HG03354 (cell line): ENCODE results near the gene DRAP1.

ENCODE experiments used
- ATAC-seq: cut with Tn5 transposase; IDR thresholded peaks from one replicate; pipeline ENCODE4 v1.9.1; 2021; ENCODE audit warnings: mild to moderate bottlenecking; ENCODE audit not compliant: unreplicated experiment, poor library complexity, severe bottlenecking

DRAP1 gene

DNA sequence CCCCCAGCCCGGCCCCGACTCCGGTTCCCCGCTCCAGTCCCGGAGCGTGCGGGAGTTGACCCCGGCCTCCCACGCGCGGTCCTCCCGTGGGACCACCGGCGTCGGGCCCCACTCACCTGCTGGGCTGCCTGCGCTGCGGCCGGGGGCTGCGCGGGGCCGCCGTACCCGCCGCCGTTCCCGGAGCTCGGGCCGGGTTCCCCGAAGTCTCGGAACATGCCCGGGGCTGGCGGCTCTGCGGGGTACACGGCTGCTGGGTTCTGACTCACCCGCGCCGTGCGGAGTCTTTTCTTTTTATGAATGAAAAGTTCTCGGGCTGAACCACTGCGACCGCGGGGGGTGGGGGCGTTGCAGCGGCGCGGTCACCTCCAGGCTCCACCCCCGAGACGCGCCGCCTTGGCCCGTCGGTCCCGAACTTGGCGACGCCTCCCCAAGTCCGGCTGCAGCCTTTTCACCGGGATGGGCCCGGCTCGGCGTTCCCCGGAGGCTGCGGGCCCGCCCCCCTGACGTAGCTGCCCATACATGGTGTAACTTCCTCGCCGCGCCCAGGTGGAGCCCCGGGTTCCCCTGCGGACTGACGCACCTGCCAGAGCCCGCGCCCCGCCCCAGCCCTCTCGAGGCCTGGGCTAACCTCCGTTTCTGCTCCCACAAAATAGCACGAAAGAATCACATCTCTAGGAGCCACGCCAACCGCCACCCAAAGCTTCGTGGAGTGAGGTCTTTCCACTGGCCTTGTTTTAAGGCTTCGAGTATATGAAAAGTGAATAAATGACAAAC lies 18.9 kb upstream of the DRAP1 start, which contains the start of gene FOSL1:
Gene FOSL1, minus strand, starts transcription at position 264 of the 774 bp plus-strand sequence. Its CDS starts 49 bp downstream, at position 215.
- peak; percentile 78 for ATAC-seq

DNA sequence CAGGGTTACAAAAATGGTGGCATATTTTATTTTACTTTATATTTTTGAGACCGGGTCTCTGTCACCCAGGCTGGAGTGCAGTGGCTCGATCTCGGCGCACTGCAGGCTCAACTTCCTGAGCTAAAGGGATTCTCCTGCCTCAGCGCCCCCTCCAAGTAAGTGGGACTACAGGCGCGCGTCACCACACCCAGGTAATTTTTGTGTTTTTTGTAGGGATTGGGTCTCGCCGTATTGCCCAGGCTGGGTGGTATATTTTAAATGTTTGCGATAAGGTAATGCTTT lies 18.4 kb upstream of the DRAP1 start:
- no peak for ATAC-seq

DNA sequence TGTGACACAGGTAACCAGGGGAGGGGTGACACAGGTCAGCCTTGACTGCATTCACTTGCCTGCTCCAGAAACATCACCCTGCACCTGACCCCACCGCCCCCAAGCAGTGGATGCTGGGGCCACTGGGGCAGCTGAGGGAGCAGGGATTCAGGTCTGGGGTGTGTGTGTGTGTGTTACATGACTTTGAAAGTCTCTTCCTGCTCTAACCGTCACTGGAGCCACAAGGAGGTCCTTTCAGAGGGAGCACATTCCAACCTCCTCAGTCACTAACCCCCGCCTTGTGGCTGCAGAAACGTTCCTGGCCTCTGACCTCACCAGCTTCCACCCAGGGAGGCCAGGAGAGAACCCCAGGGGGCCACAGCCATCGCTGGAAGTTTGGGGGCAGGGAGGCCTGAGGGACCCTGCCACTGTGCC lies 16.2 kb upstream of the DRAP1 start:
- ATAC-seq: no peak

DNA sequence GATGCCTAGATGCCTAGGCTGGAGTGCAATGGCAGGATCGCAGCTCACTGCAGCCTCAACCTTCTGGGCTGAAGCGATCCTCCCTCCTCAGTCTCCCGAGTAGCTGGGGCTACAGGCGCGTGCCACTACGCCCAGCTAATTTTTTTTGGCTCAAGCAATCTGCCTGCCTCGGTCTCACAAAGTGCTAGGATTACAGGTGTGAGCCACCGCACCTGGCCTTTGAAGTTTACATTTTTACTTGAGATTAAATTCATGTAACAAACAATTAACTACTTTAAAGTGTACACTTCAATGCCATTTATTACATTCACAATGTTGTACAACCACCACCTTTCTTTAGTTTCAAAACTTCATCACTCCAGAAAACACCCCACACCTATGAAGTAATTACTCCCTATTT lies 15.5 kb upstream of the DRAP1 start:
- ATAC-seq: no peak

DNA sequence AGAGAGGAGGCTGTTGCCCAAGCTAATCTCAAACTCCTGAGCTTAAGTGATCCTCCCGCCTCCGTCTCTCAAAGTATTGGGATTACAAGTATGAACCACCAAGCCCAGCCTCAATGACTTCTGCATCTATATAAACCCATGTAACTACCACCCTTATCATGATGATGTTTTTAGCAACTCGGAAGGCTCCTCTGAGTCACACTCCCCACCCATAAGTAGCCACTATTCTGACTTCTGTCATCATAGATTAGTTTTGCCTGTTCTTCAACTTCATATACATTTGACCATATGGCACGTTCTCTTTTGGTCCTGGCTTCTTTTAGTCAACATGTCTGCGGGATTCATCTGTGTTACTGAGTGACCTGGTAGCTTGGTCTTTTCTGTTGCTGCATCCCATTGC lies 12.6 kb upstream of the DRAP1 start:
- no peak for ATAC-seq

DNA sequence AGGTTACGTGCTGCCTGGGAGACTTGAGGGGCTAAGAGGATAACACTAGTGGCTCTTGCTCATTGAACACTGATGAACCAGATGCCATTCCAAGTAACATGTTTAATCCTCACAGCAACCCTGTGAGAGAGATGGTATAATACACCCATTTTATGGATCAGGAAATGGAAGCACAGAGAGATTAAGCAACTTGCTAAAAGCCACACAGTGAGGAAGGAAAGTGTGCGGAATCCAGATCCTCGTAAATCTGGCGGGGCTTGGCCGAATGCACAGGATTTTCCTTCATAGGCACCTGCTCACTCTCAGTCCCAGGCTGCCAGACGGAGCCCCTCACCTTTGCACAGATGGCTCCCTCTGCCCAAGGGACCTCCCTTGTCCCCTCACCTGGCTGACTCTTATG lies 11.3 kb upstream of the DRAP1 start:
- no peak for ATAC-seq

DNA sequence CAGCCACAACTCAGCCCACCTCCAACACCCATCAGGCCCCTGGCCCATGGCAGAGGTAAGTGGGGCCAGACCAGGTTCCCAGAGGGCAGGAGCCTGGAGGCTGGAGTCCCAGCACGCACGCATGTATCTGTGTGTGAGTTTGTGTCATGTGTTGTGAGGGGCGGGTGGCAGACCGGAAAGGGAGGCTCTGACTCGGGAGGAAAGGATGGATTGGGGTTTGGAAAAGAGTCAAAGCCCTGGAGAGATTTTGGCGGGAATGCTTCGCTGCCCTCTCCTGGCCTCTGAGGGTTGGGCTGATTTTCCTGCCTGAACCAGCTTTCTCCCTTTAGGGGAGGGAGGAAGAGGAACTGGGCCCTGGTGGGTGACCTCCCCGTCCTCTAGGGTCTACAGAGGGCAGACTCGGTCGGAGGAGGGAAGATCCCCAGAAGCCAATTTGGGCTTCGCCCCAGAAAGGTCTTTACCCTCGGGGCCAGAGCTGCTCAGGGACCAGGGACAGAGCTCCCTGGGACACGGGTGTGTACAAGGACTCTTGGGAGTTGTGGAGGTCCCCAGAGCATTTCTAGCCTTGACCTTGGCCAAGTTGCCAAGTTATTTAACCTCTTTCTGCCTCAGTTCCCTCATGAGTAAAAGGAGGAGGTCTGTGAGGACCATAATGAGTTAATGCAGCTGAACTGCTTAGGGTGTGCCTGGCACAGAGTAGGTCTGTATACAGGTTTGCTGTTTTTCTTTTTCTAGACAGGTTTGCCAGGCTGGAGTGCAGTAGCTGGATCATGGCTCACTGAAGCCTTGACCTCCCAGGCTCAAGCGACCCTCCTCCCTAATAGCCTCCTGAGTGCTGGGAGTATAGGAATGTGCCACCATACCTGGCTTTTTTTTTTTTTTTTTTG lies 7.3 kb upstream of the DRAP1 start:
- ATAC-seq: no peak

DNA sequence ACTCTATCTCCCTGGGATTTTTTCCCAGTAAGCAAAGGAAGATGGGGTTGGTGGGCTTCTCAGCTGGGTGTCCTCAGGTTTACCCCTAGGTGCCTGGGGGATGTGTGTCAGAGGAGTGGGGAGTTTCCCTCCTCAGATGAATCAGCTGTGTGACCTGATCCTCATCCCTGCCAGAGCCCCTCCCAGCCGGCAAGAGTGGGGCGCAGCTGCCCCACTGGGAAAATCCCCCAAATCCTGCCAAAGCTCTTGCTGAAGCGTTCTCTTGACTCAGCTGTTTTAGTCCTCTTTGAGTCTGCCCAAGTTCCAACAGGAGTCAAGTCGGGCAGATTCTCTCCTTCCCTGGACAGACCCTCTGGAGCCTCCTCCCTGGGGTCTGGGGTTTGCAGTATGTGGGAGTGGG lies 6.4 kb upstream of the DRAP1 start:
- no peak for ATAC-seq

DNA sequence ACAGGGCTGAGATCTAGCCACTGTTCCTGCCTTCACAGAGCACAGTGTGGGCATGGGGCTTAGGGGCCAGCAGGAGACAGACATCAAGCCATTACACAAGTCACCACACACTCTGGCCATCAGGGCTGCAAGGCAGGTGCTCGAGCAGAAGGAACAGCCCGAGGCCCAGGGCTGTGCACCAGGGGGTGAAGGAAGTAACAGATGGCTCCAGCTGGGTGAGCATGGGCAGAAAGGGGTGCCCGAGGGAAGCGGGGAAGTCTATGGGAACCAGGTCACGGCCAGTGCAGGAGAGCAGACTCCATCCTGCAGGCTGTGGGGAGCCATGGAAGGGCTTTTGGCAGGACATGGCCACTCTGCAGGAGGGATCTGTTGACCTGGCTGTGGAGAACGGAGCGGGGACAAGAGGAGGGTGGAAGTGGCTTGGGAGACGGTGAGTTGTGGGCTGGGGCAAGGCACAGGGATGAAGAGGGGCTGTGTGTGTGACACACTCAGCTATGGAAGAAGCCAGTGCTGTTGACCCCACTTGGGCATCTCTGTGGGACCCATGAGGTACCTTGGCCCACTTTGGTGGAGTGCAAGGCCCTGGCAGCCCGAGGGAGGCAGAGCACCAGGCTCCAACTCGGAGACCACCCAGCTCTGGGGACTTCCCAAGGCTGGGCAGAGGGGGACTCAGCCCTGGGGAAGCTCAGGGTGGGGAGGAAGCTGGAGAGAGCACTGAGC lies 4.0 kb upstream of the DRAP1 start:
- no peak for ATAC-seq

DNA sequence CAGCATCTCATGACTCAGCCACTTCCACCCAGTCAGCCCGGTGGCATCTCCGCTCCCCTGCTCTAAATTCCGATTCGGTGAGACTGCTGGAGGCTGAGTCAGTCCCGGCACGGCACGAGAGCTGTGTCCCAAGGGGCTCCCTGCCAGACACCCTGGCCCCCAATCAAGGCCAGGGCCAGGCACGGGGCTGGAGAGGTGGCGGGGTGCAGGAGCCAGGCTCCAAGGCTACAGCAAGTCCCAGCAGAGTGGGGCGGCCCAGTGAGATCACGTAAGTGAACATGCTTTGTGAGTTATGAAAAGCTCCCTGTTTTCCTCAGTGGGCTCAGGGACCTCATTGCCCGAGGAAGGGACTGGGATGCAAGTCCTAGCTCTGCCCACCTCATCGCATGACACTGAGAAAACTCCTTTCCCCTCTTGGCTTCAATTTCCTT lies 3.4 kb upstream of the DRAP1 start:
- no peak for ATAC-seq

DNA sequence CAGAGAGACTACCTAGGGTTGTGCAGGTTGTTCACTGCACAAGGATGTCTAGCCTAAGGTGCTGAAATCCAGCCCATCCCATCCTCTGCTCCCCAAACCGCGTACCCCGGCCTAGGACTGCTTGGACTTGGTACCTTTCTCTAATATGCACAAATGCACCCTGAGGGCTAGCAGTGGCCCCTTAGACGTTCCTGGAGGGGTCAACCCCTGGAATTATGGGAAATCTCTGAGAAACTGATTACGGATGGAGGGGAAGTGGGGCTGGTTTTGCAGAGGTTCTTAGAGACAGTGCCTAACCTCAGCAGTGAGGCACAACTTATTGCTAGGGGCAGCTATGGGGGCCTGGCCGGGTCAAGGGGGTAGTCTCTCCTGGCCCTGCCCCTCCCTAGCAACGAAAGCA lies 2.8 kb upstream of the DRAP1 start:
- no peak for ATAC-seq

DNA sequence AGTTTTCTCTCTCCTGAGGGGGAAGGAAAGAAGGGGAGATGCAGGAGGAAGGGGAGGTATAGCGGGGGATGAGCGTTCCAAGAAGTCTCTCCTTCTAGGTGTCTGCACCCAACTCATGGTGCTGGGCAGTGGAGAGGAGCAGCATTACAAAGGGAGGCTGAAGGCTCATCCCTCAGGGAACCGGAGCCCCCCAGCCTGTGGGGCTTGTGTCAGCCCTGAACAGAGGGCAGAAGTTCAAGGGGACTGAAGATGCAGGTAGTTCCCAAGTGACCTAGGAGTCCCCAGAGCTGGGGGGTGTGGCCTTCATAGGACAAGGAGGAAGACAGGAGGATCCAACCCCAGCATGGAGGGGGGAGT lies 2.2 kb upstream of the DRAP1 start:
- no peak for ATAC-seq

DNA sequence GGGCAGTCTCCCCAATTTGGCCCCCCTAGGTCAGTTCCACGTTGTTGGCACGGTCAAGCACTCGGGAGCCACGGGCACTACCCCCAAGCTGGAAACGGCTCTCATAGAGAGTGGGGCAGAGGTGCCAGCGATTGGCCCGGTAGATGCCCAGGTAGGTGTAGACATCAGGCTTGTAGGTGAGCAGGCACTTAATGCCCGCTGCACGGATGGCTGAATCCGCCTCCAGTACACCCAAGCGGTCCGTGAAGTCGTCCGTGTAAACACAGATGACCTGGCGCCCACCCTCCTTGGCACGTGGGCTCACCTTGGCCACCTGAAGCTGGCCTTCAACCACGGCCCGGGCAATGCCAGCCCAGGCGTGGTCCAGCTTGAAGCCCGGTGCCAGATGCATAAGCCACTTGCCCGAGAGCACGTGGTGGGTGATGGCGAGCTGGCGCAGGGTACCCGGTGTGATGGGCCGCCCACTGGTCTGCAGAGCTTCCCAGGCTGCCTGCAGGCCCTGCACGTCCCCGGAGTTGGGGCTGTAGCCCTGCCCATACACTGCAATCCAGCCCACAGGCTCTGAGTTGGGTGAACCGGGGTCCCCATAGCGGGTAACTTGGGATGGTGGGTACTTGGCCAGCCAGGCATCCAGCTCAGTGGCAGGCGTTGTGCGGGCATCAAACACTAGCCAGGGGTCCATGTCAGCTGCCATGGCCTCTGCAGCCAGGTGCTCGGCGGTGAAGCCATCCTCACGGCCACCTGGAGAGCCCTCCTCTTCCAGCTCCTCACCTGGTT lies 1.6 kb upstream of the DRAP1 start:
- no peak for ATAC-seq

DNA sequence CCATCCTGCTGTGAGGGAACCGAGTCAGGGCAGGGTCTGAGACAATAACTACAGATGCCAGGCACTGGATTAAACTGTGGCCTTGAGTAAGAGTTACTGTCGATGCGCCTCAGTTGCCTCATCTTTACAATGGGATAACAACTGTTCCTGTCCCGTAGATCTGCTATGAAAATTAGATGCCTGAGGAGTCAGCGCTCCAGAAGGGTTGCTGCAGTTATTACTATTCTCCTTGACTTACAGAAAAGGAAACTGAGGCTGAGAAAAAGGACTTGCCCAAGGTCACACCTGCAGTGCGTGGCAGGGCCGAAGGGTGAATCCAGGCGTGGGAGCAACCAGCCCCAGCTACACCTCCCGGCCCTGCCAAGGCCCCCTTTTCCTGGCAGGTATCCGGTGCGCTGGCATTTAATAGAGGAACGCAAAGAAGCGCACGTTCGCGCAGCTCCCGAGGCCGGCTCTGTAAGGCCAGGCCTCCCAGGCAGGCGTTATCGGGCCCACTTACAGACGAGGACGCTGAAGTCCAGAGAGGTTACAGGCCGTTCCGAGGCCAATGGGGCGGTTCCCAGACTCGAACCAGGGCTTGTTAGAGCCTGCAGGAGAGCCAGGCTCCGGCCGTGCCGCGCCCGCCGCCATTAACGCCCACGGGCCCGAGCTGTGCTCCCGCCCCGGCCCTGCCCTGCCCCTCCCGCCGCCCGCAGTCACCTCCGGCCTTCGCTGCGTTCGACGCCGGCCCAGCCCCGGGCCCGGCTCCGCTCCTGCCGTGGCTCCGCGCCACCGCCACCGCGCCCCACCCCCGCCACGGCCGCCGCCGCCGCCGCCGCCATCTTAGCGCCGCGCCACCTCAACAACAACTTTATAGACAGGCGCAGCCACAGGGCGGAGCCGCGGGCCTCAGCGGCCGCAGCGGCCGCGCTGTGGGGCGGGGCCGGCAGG lies 750 bp upstream of the DRAP1 start, which contains the start of gene C11orf68:
Gene C11orf68, minus strand, starts transcription at position 852 of the 930 bp plus-strand sequence. Its CDS starts 31 bp downstream, at position 821.
- ATAC-seq: peak; percentile 55

DNA sequence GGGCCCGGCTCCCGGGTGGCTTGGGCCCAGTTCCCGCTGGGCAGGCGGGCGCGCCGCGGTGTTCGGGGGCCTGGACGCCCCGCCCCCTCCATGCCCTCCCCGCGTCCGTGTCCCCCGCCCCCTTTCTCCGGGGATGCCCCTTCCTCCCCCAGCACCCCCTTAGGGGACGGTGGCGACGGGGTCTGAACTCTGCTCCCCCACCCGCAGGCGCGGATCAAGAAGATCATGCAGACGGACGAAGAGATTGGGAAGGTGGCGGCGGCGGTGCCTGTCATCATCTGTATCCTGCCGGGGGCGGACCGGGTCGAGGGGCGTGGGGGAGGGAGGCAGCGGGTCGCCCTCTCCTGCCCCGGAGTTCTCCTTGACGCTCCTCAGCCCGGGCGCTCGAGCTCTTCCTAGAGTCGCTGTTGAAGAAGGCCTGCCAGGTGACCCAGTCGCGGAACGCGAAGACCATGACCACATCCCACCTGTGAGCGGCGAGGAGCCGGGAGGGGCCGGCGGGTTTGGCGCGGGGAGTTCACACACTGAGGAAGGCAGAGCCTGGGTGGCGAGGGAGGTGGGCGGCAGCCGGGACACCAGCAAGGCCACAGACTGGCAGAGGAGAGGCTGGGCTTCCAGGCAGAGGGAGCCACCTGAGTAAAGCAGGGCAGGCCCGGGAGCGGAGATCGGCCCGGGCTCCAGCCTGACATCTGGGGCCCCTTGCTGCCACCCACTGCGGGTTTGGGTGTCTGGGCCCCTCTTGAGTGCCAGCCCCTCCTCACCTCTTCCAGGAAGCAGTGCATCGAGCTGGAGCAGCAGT lies 546 bp downstream of the DRAP1 start:
- ATAC-seq: peak; percentile 46

DNA sequence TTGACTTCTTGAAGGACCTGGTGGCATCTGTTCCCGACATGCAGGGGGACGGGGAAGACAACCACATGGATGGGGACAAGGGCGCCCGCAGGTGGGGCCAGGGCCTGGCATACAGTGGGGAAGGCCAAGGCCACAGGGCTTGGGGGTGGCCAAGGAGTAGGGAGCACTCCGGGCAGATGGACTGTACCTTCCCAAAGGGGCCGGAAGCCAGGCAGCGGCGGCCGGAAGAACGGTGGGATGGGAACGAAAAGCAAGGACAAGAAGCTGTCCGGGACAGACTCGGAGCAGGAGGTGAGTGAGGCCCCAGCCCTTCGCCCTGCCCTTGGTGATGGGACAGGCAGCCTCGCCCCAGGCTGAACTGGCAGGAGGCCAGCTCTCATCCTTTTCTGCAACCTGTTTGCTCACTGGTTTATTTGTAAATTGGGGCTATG lies 1.2 kb downstream of the DRAP1 start:
- ATAC-seq: no peak

DNA sequence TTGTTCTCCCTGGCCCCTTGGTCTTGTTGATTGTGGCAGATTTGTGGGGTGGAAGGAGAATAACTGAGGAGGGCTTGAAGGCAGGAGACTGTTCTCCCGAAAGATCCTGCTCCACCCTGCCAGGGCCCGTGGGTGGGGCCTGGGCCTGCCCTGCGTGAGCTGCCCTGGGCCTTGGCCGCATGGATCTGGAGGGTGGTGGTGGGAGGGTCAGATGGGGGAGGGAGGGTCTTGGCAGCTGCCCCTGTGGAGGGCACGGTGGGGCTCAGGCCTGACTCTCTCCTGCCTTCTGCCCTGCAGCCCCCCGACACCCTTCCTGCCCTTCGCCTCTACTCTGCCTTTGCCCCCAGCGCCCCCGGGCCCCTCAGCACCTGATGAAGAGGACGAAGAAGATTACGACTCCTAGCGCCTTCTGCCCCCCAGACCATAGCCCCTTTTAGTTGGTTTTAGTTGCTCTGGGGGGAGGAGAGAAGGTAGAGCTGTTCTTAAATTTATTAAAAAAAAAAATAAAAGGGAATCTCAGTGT lies 1.9 kb downstream of the DRAP1 start:
- no peak for ATAC-seq

DNA sequence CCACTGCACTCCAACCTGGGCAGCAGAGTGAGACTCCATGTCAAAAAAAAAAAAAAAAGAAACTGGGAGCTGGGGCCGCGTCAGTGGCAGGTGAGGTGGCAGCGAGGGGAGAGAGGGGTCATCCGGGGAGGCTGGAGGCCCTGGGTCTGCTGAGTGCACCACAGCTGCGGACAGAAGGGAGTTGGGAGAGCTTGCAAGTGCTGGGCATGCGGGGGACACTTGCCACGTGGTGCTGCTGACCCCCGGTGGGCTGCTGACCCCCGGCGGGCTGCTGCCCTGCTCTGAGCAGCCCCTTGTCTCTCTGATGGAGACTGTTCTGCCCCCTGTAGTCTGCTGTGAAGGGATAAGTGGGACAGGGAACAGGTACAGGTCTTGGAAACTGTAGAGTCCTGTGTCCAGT lies 2.6 kb downstream of the DRAP1 start:
- ATAC-seq: no peak
